ENCODE data around the gene BCORL1. TPM values are rescaled to one million over a fixed set of nuclear protein-coding genes. Genes with fewer than 3 reads are reported as not detected.

BCORL1 gene
- polyA plus RNA-seq, 1 of the 3 experiments (the other 2 are of a cell fraction): 4.2 TPM

GRCh38 chrX:130097507-130098209 is 115.2 kb downstream of the BCORL1 start (continued):
- TF ChIP-seq TCF12 (IDR thresholded peaks at IDR 0.05) (no peak), FOSL2 (IDR thresholded peaks at IDR 0.05; ENCODE audit: borderline replicate concordance, low read depth) (no peak), GATA2 (CRISPR knock-in tag; IDR thresholded peaks at IDR 0.05) (peak; percentile 99), TEAD4 (IDR thresholded peaks at IDR 0.05; ENCODE audit: borderline replicate concordance, insufficient read depth) (no peak), SIN3A (IDR thresholded peaks at IDR 0.05; ENCODE audit: borderline replicate concordance, low read depth, low read length) (no peak), NFIC (IDR thresholded peaks at IDR 0.05; ENCODE audit: borderline replicate concordance) (no peak), GABPA (IDR thresholded peaks at IDR 0.05; ENCODE audit: low read depth) (no peak), IRF3 (IDR thresholded peaks at IDR 0.05; ENCODE audit: low read depth, low read length) (no peak), JUND (IDR thresholded peaks at IDR 0.05) (no peak), CHD2 (IDR thresholded peaks at IDR 0.05; ENCODE audit: low read length, partially characterized antibody) (no peak), FOXJ3 (CRISPR knock-in tag; IDR thresholded peaks at IDR 0.05) (peak; percentile 94; the same call in 1 of the 2 replicates), RAD21 (IDR thresholded peaks at IDR 0.05; ENCODE audit: low read length) (no peak), MEF2A (IDR thresholded peaks at IDR 0.05; ENCODE audit: borderline replicate concordance, low read depth) (no peak), TAF1 (IDR thresholded peaks at IDR 0.05; ENCODE audit: borderline replicate concordance, low read depth, low read length) (no peak), SMC3 (IDR thresholded peaks at IDR 0.05; ENCODE audit: low read depth, low read length) (no peak), RXRA (IDR thresholded peaks at IDR 0.05; ENCODE audit: borderline replicate concordance, low read depth) (no peak), ZBTB33 (IDR thresholded peaks at IDR 0.05; ENCODE audit: borderline replicate concordance, low read depth) (no peak), RCOR1 (IDR thresholded peaks at IDR 0.05; ENCODE audit: low read length) (0 out of 2 replicates have a peak, but pooled peaks have one; percentile 30), EZH2phosphoT487 (IDR thresholded peaks at IDR 0.05; ENCODE audit: borderline replicate concordance, low read depth) (no peak), NRF1 (IDR thresholded peaks at IDR 0.05; ENCODE audit: low read depth, low read length) (no peak), ELF1 (IDR thresholded peaks at IDR 0.05) (no peak), POLR2AphosphoS5 (IDR thresholded peaks at IDR 0.05; ENCODE audit: low read depth, low read length) (no peak)
- TF ChIP-seq, protein P1, sequence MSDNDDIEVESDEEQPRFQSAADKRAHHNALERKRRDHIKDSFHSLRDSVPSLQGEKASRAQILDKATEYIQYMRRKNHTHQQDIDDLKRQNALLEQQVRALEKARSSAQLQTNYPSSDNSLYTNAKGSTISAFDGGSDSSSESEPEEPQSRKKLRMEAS (IDR thresholded peaks at IDR 0.05; ENCODE audit: low read depth): no peak
- TF ChIP-seq, protein P2, sequence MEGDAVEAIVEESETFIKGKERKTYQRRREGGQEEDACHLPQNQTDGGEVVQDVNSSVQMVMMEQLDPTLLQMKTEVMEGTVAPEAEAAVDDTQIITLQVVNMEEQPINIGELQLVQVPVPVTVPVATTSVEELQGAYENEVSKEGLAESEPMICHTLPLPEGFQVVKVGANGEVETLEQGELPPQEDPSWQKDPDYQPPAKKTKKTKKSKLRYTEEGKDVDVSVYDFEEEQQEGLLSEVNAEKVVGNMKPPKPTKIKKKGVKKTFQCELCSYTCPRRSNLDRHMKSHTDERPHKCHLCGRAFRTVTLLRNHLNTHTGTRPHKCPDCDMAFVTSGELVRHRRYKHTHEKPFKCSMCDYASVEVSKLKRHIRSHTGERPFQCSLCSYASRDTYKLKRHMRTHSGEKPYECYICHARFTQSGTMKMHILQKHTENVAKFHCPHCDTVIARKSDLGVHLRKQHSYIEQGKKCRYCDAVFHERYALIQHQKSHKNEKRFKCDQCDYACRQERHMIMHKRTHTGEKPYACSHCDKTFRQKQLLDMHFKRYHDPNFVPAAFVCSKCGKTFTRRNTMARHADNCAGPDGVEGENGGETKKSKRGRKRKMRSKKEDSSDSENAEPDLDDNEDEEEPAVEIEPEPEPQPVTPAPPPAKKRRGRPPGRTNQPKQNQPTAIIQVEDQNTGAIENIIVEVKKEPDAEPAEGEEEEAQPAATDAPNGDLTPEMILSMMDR (IDR thresholded peaks at IDR 0.05): no peak
- TF ChIP-seq, protein P3, sequence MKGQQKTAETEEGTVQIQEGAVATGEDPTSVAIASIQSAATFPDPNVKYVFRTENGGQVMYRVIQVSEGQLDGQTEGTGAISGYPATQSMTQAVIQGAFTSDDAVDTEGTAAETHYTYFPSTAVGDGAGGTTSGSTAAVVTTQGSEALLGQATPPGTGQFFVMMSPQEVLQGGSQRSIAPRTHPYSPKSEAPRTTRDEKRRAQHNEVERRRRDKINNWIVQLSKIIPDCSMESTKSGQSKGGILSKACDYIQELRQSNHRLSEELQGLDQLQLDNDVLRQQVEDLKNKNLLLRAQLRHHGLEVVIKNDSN (IDR thresholded peaks at IDR 0.05; ENCODE audit: borderline replicate concordance, low read depth): no peak

Data from SK-N-SH (cell line).